WTC11 (cell line): ENCODE results near the gene PLCB2.

ENCODE experiments used
- ETV6 ChIP-seq: sonication (generic); formaldehyde crosslinking; IDR thresholded peaks from 2 replicates; pipeline ENCODE4 v1.8.1; 2022; ENCODE audit warnings: mild to moderate bottlenecking, missing genetic modification reagents
- MAX ChIP-seq: sonication (generic); formaldehyde crosslinking; IDR thresholded peaks from 2 replicates; pipeline ENCODE4 v1.8.0; 2022; ENCODE audit warnings: mild to moderate bottlenecking, missing genetic modification reagents
- SMAD3 ChIP-seq: sonication (generic); formaldehyde crosslinking; IDR thresholded peaks from 2 replicates; pipeline ENCODE4 v1.8.0; 2022; ENCODE audit warnings: missing genetic modification reagents, mild to moderate bottlenecking, borderline replicate concordance
- SP1 ChIP-seq: sonication (generic); formaldehyde crosslinking; conservative IDR thresholded peaks from 2 replicates; pipeline ENCODE4 v1.8.1; 2022; ENCODE audit warnings: missing genetic modification reagents
- TEAD4 ChIP-seq: sonication (generic); formaldehyde crosslinking; IDR thresholded peaks from 2 replicates; pipeline ENCODE4 v1.8.0; 2022; ENCODE audit warnings: mild to moderate bottlenecking, missing genetic modification reagents
- TF ChIP-seq, protein P1 (sequence below): fragments of 200-600 bp; IDR thresholded peaks from 2 replicates; pipeline ENCODE4 v1.8.0; 2022; ENCODE audit warnings: antibody characterized with exemption
- TF ChIP-seq, protein P2 (sequence below): sonication (generic); formaldehyde crosslinking; IDR thresholded peaks from 2 replicates; pipeline ENCODE4 v1.8.1; 2023; ENCODE audit warnings: mild to moderate bottlenecking, missing genetic modification reagents, moderate library complexity
- TF ChIP-seq, protein P3 (sequence below): sonication (generic); formaldehyde crosslinking; IDR thresholded peaks from 2 replicates; pipeline ENCODE4 v1.8.1; 2023; ENCODE audit warnings: mild to moderate bottlenecking, missing genetic modification reagents, moderate library complexity
- TF ChIP-seq, protein P4 (sequence below): sonication (generic); formaldehyde crosslinking; IDR thresholded peaks from 2 replicates; pipeline ENCODE4 v1.8.1; 2022; ENCODE audit warnings: mild to moderate bottlenecking, moderate library complexity, missing genetic modification reagents

DNA sequence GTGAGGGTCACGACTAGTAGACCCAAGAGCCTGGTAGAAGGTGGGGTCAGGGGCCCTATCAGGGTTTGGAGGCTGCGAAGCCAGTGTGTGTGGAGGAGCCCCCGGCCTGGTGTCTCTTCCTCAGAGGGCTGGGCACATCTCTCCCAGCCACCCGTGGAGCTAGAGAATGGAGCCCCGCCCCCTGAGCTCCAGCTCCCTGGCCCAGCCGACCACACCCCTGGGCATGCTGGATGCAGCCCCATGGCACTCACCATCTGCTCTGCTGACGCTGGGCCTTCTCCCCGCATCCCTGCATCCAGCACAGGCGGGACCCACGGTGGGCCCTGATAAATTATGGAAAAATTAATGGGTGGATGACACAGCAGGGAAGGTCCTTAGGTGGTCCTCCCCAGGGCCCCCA lies 42.4 kb downstream of the PLCB2 start:
- TF ChIP-seq, protein P1, sequence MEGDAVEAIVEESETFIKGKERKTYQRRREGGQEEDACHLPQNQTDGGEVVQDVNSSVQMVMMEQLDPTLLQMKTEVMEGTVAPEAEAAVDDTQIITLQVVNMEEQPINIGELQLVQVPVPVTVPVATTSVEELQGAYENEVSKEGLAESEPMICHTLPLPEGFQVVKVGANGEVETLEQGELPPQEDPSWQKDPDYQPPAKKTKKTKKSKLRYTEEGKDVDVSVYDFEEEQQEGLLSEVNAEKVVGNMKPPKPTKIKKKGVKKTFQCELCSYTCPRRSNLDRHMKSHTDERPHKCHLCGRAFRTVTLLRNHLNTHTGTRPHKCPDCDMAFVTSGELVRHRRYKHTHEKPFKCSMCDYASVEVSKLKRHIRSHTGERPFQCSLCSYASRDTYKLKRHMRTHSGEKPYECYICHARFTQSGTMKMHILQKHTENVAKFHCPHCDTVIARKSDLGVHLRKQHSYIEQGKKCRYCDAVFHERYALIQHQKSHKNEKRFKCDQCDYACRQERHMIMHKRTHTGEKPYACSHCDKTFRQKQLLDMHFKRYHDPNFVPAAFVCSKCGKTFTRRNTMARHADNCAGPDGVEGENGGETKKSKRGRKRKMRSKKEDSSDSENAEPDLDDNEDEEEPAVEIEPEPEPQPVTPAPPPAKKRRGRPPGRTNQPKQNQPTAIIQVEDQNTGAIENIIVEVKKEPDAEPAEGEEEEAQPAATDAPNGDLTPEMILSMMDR, result no peak
- TF ChIP-seq TEAD4 (CRISPR knock-in tag) (no peak), ETV6 (CRISPR knock-in tag) (no peak), SMAD3 (no peak), MAX (CRISPR knock-in tag) (no peak), SP1 (CRISPR knock-in tag) (no peak)
- TF ChIP-seq, protein P2, sequence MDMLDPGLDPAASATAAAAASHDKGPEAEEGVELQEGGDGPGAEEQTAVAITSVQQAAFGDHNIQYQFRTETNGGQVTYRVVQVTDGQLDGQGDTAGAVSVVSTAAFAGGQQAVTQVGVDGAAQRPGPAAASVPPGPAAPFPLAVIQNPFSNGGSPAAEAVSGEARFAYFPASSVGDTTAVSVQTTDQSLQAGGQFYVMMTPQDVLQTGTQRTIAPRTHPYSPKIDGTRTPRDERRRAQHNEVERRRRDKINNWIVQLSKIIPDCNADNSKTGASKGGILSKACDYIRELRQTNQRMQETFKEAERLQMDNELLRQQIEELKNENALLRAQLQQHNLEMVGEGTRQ (CRISPR knock-in tag), result no peak
- TF ChIP-seq, protein P3, sequence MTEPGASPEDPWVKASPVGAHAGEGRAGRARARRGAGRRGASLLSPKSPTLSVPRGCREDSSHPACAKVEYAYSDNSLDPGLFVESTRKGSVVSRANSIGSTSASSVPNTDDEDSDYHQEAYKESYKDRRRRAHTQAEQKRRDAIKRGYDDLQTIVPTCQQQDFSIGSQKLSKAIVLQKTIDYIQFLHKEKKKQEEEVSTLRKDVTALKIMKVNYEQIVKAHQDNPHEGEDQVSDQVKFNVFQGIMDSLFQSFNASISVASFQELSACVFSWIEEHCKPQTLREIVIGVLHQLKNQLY (CRISPR knock-in tag), result no peak
- TF ChIP-seq, protein P4, sequence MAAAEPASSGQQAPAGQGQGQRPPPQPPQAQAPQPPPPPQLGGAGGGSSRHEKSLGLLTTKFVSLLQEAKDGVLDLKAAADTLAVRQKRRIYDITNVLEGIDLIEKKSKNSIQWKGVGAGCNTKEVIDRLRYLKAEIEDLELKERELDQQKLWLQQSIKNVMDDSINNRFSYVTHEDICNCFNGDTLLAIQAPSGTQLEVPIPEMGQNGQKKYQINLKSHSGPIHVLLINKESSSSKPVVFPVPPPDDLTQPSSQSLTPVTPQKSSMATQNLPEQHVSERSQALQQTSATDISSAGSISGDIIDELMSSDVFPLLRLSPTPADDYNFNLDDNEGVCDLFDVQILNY, result no peak
